T-helper 22 cell (primary cell): ENCODE measurements around the gene COX6A2.
"Not testable (repeated sequence)": the region's sequence is repeated elsewhere in the genome, so short reads cannot be mapped to it uniquely, and the experiment has no call there.

Experiments
- DNase-seq: peaks from one replicate; pipeline ENCODE4 v3.0.0-alpha.2; 2020; ENCODE audit warnings: low read depth

COX6A2 gene

DNA sequence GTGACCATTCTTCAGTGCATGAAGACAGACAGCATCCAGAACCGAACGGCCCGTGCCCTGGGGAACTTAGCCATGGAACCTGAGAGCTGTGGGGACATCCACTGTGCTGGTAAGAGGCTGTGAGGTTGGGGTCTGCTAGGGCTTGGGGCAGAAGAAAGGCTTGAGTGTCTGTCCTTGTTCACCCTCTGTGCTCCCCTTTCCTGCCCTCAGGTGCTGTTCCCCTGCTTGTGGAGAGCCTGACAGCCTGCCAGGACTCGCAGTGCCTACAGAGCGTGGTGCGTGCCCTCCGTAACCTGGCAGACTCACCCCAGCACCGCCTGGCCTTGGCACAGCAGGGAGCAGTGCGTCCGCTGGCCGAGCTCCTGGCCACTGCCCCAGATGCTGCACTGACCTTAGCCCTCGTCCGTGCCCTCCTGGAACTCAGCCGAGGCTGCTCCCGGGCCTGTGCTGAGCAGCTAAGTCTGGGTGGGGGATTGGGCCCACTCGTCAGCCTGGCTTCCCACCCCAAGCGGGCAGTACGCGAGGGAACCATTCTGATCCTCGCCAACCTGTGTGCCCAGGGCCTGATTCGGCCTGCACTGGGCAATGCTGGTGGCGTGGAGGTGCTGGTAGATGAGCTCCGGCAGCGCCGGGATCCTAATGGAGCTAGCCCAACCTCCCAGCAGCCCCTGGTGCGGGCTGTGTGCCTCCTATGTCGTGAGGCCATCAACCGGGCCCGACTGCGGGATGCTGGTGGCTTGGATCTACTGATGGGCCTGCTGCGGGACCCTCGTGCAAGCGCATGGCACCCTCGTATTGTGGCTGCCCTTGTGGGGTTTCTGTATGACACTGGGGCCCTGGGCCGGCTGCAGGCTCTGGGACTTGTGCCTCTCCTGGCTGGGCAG is 34.0 kb upstream of the COX6A2 start:
- no peak for DNase-seq

DNA sequence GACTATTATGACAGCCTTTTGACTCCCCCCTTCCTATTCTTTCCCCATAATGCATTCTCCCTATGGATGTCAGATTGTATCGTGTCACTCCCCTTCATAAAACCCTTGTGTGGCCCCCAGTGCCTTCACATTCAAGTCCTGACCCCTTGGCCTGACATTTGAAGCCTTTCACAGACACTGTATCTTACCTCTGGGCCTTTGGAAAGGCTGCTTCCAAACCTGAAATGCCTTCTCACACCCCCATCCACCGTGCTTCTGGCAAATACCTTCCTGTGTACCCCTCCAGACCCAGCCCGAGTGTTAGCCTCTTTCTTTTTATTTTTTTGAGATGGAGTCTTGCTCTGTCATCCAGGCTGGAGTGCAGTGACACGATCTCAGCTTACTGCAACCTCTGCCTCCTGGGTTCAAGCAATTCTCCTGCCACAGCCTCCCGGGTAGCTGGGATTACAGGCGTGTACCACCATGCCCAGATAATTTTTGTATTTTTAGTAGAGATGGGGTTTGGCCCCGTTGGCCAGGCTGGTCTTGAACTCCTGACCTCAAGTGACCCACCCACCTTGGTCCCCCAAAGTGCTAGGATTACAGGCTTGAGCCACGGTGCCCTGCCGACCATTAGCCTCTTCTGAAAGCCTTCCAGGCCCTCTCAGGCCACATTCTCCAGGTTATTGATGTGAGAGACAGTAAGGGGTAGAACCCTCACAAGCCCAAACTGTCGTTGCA is 33.2 kb upstream of the COX6A2 start:
- DNase-seq, result no peak

GRCh38 chr16:31460582-31461002 is 32.4 kb upstream of the COX6A2 start:
- DNase-seq, result no peak

DNA sequence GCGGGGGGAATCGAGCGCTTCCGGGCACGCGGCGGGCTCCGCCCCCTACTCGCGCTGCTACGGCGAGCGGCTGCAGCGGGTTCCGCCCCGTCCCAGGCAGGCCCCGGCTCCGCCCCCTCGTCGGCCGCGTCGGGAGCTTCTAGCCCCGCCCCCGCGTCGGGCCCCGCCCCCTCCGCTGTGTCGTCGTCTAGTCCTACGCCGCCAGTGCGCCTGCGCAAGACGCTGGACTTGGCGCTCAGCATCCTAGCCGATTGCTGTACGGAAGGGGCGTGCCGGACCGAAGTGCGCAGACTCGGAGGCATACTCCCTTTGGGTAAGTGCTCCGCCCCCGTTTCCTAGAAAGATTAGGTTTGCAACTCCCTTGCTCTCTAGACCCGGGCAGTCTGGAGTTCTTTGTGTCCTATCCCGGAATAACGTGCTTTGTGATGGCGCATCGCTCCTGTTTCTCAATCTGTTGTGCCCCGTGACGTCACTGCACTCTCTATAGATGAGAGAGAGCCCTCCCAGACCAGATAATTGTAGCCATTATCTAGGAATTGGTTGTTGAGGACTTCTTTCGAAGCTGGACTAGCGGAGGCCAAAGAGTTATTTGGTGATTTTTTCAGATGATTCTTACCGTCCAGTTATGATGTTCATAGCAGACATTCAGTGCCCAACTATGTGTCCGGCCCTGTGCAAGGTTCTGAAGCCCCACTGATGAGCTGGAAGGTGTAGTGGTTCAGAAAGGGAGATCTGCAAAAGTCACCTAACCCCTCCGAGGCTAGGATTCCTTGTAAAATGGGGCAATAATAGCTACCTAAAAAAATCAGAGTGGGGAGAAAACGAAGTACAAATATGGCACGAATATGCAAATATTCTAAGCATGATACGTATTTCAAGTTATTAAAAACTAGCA is 31.8 kb upstream of the COX6A2 start:
- peak; percentile 99 for DNase-seq

DNA sequence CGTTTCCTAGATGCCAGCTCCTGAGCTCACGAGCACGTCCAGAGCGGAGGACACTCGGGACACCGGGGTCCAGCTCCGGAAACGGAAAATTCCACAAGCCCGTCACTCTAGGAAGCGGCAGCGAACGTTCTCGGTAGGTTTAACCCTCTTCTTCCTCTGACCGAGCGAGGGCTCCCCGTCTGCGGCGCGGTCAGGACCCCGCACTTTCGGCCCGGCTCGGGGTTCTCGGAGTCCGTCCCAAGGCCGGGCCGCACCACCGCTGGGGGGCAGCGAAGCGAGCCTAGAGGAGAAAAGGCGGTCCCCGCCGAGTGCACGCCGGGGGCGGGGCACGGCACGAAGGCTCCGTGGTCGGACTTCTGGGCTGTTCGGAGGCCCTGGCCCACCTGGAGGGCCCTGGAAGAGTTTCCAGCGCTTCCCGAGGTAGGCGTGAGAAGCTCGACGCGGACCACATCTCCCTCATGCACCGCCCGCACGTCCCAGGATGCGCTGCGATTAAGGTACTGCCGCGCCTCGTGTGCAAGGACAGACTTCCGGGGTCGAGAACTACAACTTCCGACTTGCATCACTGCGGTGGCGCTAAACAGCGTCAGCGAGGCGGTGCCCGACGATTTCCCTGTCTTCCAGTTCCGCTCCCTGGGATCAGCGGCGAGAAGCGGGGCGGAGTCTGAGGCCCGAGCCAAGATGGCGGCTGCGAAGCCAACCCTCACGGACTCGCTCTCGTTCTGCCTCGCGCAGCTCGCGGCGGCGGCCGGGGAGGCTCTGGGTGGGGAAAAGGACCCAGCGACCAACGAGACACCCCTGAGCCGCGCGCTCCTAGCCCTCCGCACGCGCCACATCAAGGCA is 30.9 kb upstream of the COX6A2 start, which contains the start of gene ARMC5:
Gene ARMC5 (plus strand): TSS at position 658 of the 843 bp plus-strand sequence. CDS start 24 bp downstream, at position 682.
- peak; percentile 96 for DNase-seq

- peak; percentile 55 for DNase-seq
Observed at GRCh38 chr16:31458073-31458843, 30.1 kb upstream of the COX6A2 start.

- DNase-seq, result no peak
Observed at GRCh38 chr16:31456988-31457360, 28.8 kb upstream of the COX6A2 start.

GRCh38 chr16:31455601-31456314 is 27.6 kb upstream of the COX6A2 start:
- DNase-seq, result no peak

GRCh38 chr16:31453255-31454204 is 25.4 kb upstream of the COX6A2 start:
- DNase-seq, result no peak

DNA sequence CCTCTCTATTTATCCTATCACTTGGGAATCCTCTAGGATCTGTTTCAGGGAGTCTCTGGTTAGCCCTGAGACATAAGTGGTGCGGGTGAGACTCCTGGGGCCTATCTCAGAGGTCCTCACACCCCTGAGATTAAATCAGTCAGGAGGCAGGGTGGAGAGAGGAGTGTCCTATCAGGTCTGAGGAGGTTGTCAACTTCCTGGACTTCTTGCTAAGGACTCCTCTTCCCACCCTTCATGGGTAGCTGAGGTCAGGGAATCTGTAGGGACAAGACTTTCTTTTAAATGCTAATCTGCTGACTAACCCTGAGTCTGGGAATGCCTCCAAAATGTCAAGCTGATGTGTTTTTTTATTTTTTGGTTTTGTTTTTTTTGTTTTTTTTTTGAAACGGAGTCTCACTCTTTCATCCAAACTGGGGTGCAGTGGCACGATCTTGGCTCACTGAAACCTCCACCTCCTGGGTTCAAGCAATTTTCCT is 24.5 kb upstream of the COX6A2 start:
- DNase-seq, result no peak

- DNase-seq, result no peak
Observed at GRCh38 chr16:31451681-31452351, 23.7 kb upstream of the COX6A2 start.

GRCh38 chr16:31451201-31451600 is 23.0 kb upstream of the COX6A2 start:
- no peak for DNase-seq

GRCh38 chr16:31445931-31446330 is 17.8 kb upstream of the COX6A2 start:
- DNase-seq, result not testable (repeated sequence)

- DNase-seq, result no peak
Observed at GRCh38 chr16:31441956-31442355, 13.8 kb upstream of the COX6A2 start.

- no peak for DNase-seq
Observed at GRCh38 chr16:31440516-31441184, 12.5 kb upstream of the COX6A2 start.

DNA sequence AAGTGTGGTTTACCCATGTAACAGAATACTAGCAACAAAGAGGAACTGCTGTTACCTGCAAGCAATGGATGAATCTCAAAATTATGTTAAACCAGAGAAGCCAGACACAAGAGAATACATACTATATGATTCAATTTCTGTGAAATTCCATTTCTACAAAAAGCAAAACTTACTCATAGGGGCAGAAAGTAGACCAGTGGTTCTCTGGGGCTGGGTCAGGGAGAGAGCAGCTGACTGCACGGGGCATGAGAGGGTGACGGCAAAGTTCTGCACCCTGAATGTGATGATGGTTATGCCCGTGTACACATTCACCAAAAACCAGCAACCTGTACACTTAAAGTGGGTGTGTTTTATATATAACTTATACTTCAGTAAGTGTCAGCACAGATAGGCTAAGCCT is 11.4 kb upstream of the COX6A2 start:
- no peak for DNase-seq

- DNase-seq, result not testable (repeated sequence)
Observed at GRCh38 chr16:31439023-31439422, 10.9 kb upstream of the COX6A2 start.
